ENCODE measurements around the gene DNMT3B.
A peak's percentile ranks its signal among the peaks of the same experiment; 100 is the strongest.

DNMT3B gene

DNA sequence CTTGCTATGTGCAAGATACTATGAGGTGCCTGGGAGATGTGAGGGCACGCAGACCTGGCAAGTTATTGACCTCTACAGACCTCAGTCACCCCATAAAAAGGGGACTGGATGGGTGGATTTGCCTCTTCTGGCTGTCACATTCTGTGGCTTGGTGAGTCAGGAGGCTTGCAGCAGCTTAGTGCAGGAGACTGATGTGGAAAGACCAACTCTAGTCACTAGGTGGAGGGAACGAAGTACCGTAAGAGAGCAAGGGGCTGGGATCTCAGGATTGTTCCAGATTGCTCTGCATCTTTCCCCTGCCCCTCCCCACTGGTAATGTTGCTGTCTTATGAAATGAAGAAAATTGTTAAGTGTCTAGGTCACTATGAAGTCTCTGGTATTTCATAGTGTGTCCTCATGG, 60.9 kb downstream of the DNMT3B start:
- TF ChIP-seq, protein P1, sequence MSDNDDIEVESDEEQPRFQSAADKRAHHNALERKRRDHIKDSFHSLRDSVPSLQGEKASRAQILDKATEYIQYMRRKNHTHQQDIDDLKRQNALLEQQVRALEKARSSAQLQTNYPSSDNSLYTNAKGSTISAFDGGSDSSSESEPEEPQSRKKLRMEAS (IDR thresholded peaks at IDR 0.05; ENCODE audit: low read depth, low read length), result no peak
- TF ChIP-seq, protein P2, sequence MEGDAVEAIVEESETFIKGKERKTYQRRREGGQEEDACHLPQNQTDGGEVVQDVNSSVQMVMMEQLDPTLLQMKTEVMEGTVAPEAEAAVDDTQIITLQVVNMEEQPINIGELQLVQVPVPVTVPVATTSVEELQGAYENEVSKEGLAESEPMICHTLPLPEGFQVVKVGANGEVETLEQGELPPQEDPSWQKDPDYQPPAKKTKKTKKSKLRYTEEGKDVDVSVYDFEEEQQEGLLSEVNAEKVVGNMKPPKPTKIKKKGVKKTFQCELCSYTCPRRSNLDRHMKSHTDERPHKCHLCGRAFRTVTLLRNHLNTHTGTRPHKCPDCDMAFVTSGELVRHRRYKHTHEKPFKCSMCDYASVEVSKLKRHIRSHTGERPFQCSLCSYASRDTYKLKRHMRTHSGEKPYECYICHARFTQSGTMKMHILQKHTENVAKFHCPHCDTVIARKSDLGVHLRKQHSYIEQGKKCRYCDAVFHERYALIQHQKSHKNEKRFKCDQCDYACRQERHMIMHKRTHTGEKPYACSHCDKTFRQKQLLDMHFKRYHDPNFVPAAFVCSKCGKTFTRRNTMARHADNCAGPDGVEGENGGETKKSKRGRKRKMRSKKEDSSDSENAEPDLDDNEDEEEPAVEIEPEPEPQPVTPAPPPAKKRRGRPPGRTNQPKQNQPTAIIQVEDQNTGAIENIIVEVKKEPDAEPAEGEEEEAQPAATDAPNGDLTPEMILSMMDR (IDR thresholded peaks at IDR 0.05; ENCODE audit: low read depth, low read length), result peak; percentile 20
- H3K4me3 ChIP-seq (ENCODE audit: low read depth, low read length), result peak overlapping the region; percentile 89
- DNase-seq (ENCODE audit: low read depth), result peak; percentile 82

DNA sequence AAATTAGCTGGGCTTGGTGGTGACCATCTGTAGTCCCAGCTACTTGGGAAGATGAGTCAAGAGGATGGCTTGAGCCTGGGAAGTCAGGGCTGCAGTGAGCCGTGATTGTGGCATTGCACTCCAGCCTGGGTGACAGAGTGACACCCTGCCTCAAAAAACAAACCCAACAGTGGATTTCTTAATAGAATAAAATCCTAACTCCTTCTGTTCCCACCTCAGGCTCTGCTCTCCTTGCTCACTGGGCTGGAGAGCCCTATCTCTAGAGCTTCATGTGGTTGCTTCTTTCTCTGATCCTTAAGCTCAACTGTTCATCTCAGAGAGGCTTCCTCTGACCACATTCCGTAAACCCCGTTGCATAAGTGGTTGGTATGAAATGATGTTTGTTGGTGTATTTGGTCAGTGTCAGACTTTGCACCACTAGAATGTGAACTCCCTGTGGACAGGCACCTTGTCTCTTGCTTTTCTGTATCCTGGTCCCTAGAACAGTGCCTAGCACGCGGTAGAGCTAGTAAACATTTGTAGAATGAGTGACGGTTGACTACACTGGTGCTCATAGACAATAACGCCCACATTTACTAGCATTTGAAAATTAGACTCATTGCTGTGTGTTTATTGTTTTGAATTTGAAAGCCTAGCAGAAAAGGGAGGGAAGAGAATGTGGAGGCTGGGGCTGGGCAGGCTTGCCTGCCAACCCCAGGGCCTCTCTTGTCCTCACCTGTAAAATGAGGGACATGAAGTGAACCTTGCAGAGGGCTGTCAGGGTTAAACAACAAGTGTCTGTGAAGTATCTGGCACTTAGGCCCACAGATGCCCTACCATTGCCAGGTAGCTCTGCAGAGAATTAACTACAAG, 61.8 kb downstream of the DNMT3B start:
- TF ChIP-seq, protein P1 (IDR thresholded peaks at IDR 0.05; ENCODE audit: low read depth, low read length), result no peak
- peak overlapping the region; percentile 1 for H3K4me3 ChIP-seq (ENCODE audit: low read depth, low read length)
- DNase-seq (ENCODE audit: low read depth), result peak; percentile 56

DNA sequence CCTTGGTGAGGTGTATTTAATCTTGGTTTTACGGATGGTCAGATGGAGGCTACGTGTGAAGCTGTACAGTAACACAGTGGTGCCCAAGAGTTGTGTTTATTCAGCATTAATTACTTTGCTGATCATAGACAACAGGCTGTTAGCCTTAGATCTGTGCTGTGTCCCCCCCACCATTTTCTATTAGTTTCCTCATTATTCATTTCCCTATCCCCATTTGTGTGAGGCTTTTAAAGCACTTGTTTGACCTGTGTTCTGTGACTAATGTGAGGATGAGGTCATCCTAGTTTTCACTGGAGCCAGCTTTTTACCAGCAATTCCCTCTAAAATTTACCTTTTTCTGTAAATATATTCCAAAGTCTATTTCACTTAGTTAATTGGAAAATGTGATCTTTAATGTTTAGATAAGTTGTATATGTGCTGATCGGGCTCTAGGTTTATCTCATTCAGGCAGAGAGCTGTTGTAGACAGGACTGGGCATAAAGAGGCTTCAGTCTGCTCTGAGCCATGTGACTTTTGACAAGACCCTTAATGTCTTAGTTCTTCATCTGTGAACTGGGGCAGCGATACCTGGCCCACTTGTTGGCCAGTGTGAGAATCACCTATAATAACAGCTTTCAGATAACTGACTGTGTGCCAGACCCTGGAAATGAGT, 66.0 kb downstream of the DNMT3B start:
- DNase-seq (ENCODE audit: low read depth), result no peak
- no peak overlapping the region for H3K4me3 ChIP-seq (ENCODE audit: low read depth, low read length)
- TF ChIP-seq, protein P2 (IDR thresholded peaks at IDR 0.05; ENCODE audit: low read depth, low read length), result no peak
- TF ChIP-seq, protein P1 (IDR thresholded peaks at IDR 0.05; ENCODE audit: low read depth, low read length), result no peak
- TF ChIP-seq MYC (IDR thresholded peaks at IDR 0.05; ENCODE audit: low read depth, low read length) (no peak), POLR2A (IDR thresholded peaks at IDR 0.05; ENCODE audit: extremely low read depth, insufficient read length) (no peak)

DNA sequence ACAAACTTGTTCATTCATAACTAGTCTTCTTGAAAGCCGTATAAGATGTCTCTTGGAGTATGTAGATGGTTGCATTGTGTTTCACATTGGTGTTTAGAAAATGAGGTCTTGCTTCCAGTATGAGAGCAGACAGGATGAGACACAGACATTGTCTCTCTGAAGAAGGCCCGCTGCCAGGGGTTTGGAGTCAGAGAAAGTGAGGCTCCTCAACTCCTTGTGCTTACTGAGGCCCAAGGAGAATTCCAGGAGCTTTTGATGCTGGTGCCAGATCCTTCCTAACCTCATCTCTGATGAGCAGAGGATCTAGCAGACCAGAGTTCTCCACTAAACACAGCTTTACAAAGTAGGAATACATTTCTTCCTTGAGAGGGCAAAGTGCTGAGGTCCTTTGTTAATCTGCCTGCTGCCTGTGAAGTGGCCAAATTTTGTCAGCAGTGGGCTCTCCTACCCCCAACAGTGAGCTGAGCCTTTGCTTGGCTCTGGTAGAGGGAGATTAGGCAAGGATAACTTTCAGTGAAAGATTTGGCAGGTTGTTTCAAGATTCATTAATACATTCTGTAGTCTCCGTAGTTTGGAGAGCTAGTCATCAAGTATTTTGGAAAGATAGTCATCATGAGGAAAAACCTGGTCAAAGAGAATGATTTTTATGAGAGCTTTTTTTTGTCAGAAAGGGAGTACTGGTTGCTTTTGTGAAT, 67.3 kb downstream of the DNMT3B start:
- no peak overlapping the region for H3K4me3 ChIP-seq (ENCODE audit: low read depth, low read length)
- TF ChIP-seq, protein P2 (IDR thresholded peaks at IDR 0.05; ENCODE audit: low read depth, low read length), result no peak
- no peak for TF ChIP-seq POLR2A (IDR thresholded peaks at IDR 0.05; ENCODE audit: extremely low read depth, insufficient read length)
- TF ChIP-seq, protein P1 (IDR thresholded peaks at IDR 0.05; ENCODE audit: low read depth, low read length), result no peak
- no peak for DNase-seq (ENCODE audit: low read depth)

DNA sequence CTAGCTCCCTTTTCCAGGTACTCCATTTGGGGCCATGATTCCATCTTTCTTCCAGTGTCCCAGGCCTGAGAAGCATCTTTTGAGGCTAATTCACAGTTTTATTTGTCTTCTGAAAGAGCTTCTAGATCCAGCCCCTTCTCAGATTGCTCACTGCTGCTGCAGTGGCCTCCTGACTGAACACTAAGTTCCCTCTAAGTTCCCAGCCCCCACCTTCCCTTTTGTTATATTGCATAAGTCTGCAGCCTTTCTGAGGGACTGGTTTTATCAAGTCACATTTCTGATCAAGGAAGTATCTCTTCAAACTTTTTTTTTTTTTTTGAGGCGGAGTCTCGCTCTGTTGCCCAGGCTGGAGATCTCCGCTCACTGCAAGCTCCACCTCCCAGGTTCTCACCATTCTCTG, 68.3 kb downstream of the DNMT3B start:
- no peak overlapping the region for H3K4me3 ChIP-seq (ENCODE audit: low read depth, low read length)
- TF ChIP-seq, protein P1 (IDR thresholded peaks at IDR 0.05; ENCODE audit: low read depth, low read length), result 0 out of 2 replicates have a peak, but pooled peaks have one; percentile 10
- TF ChIP-seq MYC (IDR thresholded peaks at IDR 0.05; ENCODE audit: low read depth, low read length) (peak; percentile 43; the same call in 1 of the 2 replicates), POLR2A (IDR thresholded peaks at IDR 0.05; ENCODE audit: extremely low read depth, insufficient read length) (no peak)
- peak; percentile 90 for DNase-seq (ENCODE audit: low read depth)

DNA sequence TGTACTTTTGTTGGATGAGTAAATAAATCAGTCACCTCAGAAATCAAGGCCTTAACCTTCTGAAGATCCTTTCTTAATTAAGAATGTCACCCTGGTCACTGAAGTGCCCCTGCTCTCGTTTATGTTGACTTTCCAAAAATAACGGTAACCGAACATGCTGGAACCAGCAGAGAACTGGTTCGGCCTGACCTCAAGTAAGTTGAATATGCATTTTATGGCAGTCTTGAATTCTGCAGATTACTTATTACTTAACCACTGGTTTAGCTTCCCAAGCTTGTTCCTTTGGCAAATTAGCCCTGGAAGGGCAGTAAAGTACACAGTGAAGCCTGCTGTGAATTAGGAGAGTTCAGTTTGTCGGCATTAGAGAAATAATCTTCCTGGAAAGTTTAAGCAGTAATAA, 69.8 kb downstream of the DNMT3B start:
- TF ChIP-seq, protein P2 (IDR thresholded peaks at IDR 0.05; ENCODE audit: low read depth, low read length), result no peak
- TF ChIP-seq MYC (IDR thresholded peaks at IDR 0.05; ENCODE audit: low read depth, low read length), result no peak
- TF ChIP-seq, protein P1 (IDR thresholded peaks at IDR 0.05; ENCODE audit: low read depth, low read length), result no peak
- no peak for DNase-seq (ENCODE audit: low read depth)
- no peak overlapping the region for H3K4me3 ChIP-seq (ENCODE audit: low read depth, low read length)
